Measurements from ENCODE around the gene TAX1BP1. TPM values are rescaled to one million over a fixed set of nuclear protein-coding genes. Genes with fewer than 3 reads are reported as not detected.

The TAX1BP1 gene
- total RNA-seq, 3 donors from 2014 or later = 105 to 156 (median 110) TPM

DNA sequence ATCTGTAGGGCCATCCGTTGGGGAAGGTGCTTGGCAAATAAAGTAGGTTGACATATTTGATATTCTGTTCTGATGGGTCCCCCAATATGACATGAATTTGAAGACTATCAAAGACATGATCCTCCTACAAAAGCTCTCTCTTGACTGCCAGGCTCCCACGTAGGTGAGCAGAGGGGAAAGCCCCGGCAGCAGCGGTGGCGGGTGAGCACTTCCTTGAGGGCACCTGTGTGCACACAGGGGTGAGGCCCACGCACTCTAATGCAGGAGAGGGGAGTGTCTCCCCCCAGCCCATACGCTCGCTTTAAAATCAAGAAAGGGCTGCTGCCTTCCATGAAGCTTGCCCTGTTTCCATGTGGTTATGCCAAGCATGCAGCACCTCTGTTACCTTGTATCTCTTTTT, 100.4 kb downstream of the TAX1BP1 start:
- no peak for DNase-seq (ENCODE audit: low spot score in 2 of 2)

DNA sequence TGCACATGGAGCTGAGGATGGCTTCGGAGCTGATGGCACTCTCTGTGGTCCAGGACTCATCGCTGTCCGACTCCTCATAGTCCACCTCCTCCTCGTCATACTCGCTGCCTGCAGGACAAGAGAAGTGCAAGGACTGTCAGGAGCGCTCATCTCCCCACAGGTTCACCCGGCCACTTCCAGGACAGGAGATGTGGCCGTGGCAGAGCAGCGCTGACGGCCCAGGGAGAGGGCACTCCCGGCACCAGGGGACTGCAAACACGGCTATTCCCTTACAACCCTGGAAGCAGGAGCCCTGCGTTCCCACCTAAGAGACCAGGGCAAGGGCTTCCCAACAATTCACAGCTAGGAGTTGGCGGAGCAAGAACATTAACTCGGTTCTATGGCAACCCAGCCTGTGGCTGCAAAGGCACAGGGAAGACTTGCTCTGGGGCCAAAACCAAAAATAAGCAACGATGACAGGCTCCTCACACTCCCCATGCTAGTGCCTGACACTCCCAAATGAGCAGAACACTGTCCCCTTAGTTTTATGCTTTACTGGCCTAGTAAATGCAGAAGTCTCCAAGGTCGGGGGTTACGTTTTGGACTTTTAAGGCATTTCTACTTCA, 100.9 kb downstream of the TAX1BP1 start:
- TF ChIP-seq POLR2AphosphoS5 (IDR thresholded peaks at IDR 0.05) = no peak
- TF ChIP-seq POLR2A (IDR thresholded peaks at IDR 0.05) = no peak
- Histone ChIP-seq H3K9me3 (no peaks in the 10 kb centered on the region), H3K27ac (no peak overlapping the region), H3K4me3 (no peak overlapping the region), H3K4me1 (no peaks in the 10 kb centered on the region), H3K27me3 (no peaks in the 10 kb centered on the region), H3K36me3 (no peaks in the 10 kb centered on the region)
- DNase-seq (ENCODE audit: low spot score in 2 of 2) = no peak
- intact Hi-C loops (cut with DNase I; ENCODE audit: low total_unique reads) = no loop called here

More for the DNA sequence above, 100.4 kb downstream of the TAX1BP1 start:
- H3K36me3 ChIP-seq = no peaks in the 10 kb centered on the region
- H3K27me3 ChIP-seq = no peaks in the 10 kb centered on the region
- H3K4me1 ChIP-seq = no peaks in the 10 kb centered on the region
- H3K9me3 ChIP-seq = no peaks in the 10 kb centered on the region
- no peak overlapping the region for H3K27ac ChIP-seq
- intact Hi-C loops (cut with DNase I; ENCODE audit: low total_unique reads) = no loop called here
- TF ChIP-seq, protein P1, sequence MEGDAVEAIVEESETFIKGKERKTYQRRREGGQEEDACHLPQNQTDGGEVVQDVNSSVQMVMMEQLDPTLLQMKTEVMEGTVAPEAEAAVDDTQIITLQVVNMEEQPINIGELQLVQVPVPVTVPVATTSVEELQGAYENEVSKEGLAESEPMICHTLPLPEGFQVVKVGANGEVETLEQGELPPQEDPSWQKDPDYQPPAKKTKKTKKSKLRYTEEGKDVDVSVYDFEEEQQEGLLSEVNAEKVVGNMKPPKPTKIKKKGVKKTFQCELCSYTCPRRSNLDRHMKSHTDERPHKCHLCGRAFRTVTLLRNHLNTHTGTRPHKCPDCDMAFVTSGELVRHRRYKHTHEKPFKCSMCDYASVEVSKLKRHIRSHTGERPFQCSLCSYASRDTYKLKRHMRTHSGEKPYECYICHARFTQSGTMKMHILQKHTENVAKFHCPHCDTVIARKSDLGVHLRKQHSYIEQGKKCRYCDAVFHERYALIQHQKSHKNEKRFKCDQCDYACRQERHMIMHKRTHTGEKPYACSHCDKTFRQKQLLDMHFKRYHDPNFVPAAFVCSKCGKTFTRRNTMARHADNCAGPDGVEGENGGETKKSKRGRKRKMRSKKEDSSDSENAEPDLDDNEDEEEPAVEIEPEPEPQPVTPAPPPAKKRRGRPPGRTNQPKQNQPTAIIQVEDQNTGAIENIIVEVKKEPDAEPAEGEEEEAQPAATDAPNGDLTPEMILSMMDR (IDR thresholded peaks at IDR 0.05) = no peak
- TF ChIP-seq POLR2AphosphoS5 (IDR thresholded peaks at IDR 0.05) = no peak
- no peak for TF ChIP-seq POLR2A (IDR thresholded peaks at IDR 0.05)
- H3K4me3 ChIP-seq = no peak overlapping the region

DNA sequence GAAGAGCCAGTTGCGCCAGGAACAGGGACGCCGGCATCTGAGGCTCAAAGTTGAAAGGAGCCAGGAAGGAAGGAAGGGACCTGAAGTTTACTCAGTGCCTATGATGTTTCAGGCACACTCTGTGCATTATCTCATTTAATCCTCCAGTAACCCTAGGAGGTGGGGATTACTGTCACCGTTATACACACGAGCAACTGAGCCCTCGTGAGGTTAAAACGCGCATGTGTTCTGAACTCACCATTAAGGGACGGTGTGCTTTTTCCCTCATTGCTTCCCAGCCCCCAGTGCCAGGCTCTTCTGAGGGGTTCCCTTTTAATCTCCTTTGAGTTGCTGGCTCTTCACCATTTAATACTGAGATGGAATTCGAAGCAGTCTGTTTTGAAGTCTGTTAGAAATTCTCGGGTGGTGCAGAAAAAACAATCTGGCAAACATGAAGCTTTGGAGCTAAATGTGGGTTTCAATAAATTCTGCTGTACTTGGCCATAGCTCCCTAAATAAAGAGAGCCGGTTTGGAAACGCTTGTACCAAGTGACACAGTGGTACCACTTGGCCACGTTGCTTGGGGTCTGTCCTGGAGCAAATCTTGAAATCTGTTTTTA, 102.2 kb downstream of the TAX1BP1 start:
- DNase-seq (ENCODE audit: low spot score in 2 of 2) = no peak
- intact Hi-C loops (cut with DNase I; ENCODE audit: low total_unique reads) = no loop called here
- H3K27me3 ChIP-seq = no peaks in the 10 kb centered on the region
- H3K4me3 ChIP-seq = no peak overlapping the region
- TF ChIP-seq, protein P1 (IDR thresholded peaks at IDR 0.05) = no peak
- TF ChIP-seq POLR2A (IDR thresholded peaks at IDR 0.05) (no peak), POLR2AphosphoS5 (IDR thresholded peaks at IDR 0.05) (no peak)
- H3K36me3 ChIP-seq = no peaks in the 10 kb centered on the region
- no peaks in the 10 kb centered on the region for H3K4me1 ChIP-seq
- H3K27ac ChIP-seq = no peak overlapping the region
- H3K9me3 ChIP-seq = no peaks in the 10 kb centered on the region

DNA sequence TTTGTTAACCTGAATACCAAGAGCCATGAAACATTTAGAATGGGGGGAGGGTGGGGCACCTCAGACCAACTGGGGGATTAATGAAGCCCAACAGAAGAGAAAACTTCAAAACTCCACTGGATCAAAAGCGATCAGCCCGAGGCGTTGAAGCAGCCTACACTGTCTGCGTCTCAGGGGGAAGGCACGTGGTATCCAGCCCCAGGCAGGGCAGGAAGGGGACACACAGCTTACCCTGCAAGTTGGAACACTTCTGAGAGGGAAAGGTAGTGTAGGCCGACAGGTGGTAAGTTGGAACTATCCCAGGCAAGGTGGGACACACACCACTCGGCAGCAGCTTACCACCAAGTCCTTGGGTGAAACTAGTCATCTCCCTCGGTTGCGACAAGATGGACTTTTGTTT, 102.9 kb downstream of the TAX1BP1 start:
- no peaks in the 10 kb centered on the region for H3K27me3 ChIP-seq
- H3K27ac ChIP-seq = no peak overlapping the region
- DNase-seq (ENCODE audit: low spot score in 2 of 2) = no peak
- intact Hi-C loops (cut with DNase I; ENCODE audit: low total_unique reads) = no loop called here
- no peak overlapping the region for H3K4me3 ChIP-seq
- TF ChIP-seq, protein P1 (IDR thresholded peaks at IDR 0.05) = no peak
- no peaks in the 10 kb centered on the region for H3K36me3 ChIP-seq
- H3K4me1 ChIP-seq = no peaks in the 10 kb centered on the region
- no peaks in the 10 kb centered on the region for H3K9me3 ChIP-seq

DNA sequence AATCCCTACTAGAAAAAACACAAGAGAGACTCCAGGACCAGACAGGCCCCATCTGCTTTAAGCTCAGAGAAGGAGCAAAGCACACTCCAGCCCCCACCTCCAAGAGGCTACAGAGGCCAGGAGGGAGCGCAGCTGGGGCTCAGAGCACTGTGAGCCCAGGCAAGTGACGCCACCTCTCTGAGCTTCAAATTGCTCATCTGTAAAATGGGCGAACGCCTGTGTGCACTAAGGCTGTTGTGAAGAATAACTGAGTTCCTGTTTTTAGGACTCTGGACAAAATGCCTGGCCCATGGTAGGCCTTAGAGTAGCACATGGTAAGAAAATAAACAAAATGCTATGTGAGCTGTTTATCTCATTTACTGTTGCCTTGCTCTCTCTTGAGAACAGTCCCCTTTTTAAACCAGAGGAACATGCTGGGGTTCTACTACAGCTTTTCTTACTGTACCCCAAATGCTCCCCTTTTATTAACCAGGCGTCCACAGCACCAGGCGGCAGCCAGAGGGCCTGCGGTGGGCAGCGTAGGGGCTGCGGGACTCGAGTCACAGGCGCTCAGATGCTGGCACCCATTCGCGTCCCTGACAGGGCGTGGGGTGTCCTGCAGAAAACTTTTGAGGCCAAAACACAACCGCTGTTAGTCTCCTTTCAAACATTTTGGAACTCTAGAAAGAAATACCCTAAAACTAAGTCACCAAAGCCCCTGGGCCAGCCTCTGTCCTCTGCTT, 103.8 kb downstream of the TAX1BP1 start:
- H3K4me3 ChIP-seq = no peak overlapping the region
- H3K27me3 ChIP-seq = no peaks in the 10 kb centered on the region
- no peaks in the 10 kb centered on the region for H3K4me1 ChIP-seq
- DNase-seq (ENCODE audit: low spot score in 2 of 2) = no peak
- no peak for TF ChIP-seq POLR2AphosphoS5 (IDR thresholded peaks at IDR 0.05)
- TF ChIP-seq POLR2A (IDR thresholded peaks at IDR 0.05) = no peak
- TF ChIP-seq, protein P1 (IDR thresholded peaks at IDR 0.05) = no peak
- H3K9me3 ChIP-seq = no peaks in the 10 kb centered on the region
- intact Hi-C loops (cut with DNase I; ENCODE audit: low total_unique reads) = no loop called here
- no peak overlapping the region for H3K27ac ChIP-seq
- H3K36me3 ChIP-seq = no peaks in the 10 kb centered on the region

Measured in breast epithelium (tissue), 4 donors.